GM12878 (cell line): ENCODE results near the gene ARHGEF26. TPM values are rescaled to one million over a fixed set of nuclear protein-coding genes. Genes with fewer than 3 reads are reported as not detected.

ENCODE experiments used
- ESRRA ChIP-seq: IDR thresholded peaks from 2 replicates; pipeline ENCODE4 v1.6.1; 2012; ENCODE audit warnings: mild to moderate bottlenecking, low read length, improper control_type of control experiment
- FOXM1 ChIP-seq: IDR thresholded peaks from 2 replicates; pipeline ENCODE4 v1.6.1; 2012; ENCODE audit warnings: low read depth, mild to moderate bottlenecking, inconsistent platforms, low read length, moderate library complexity
- IKZF1 ChIP-seq: fragments of 450-650 bp; conservative IDR thresholded peaks from 2 replicates; pipeline ENCODE4 v1.6.1; 2017; ENCODE audit warnings: antibody characterized with exemption, mild to moderate bottlenecking
- MYC ChIP-seq: IDR thresholded peaks from 2 replicates; pipeline ENCODE4 v1.6.1; 2011; ENCODE audit warnings: mild to moderate bottlenecking, low read length, moderate library complexity, inconsistent platforms; ENCODE audit not compliant: insufficient read depth, insufficient replicate concordance, insufficient read length, severe bottlenecking
- PAX8 ChIP-seq: fragments of 450-650 bp; IDR thresholded peaks from 2 replicates; pipeline ENCODE4 v1.6.1; 2017; ENCODE audit warnings: mild to moderate bottlenecking, moderate library complexity
- POLR2AphosphoS5 ChIP-seq: IDR thresholded peaks from 2 replicates; pipeline ENCODE4 v1.6.1; 2011; ENCODE audit warnings: mild to moderate bottlenecking, low read length, inconsistent platforms
- RAD21 ChIP-seq: IDR thresholded peaks from 2 replicates; pipeline ENCODE4 v1.6.1; 2011; ENCODE audit warnings: mild to moderate bottlenecking, low read depth, low read length, moderate library complexity; ENCODE audit not compliant: insufficient read depth
- RELA ChIP-seq: fragments of 450-650 bp; IDR thresholded peaks from 2 replicates; pipeline ENCODE4 v1.8.0; 2014; ENCODE audit warnings: borderline replicate concordance; ENCODE audit not compliant: partially characterized antibody
- SPI1 ChIP-seq: IDR thresholded peaks from 2 replicates; pipeline ENCODE4 v1.6.1; 2011; ENCODE audit warnings: low read depth, mild to moderate bottlenecking, low read length, moderate library complexity, borderline replicate concordance; ENCODE audit not compliant: insufficient read depth
- SREBF2 ChIP-seq: IDR thresholded peaks from 2 replicates; pipeline ENCODE4 v1.6.1; 2012; ENCODE audit warnings: mild to moderate bottlenecking, low read length
- YBX1 ChIP-seq: fragments of 450-650 bp; IDR thresholded peaks from 2 replicates; pipeline ENCODE4 v1.6.1; 2016; ENCODE audit warnings: antibody characterized with exemption
- polyA plus RNA-seq, 11 experiments: library from polyadenylated mRNA; depleted of rRNA in 4 of 11; unstranded in 6 of 11; stranded (reverse) in 5 of 11; fragments of >200 nt; fragmentation: Nextera tagmentation in 4 of 11; fragmentation: Illumina TruSeq in 1 of 11; extraction: Ambion mirVana in 4 of 11; extraction: Trizol in 1 of 11; gene quantifications; 1 replicate in 1 of 11; 2 replicates in 10 of 11; pipeline versions ENCODE4 v1.2.1 to v1.2.3, GENCODE V29; 2011 to 2016; ENCODE audit warnings: inconsistent platforms in 2 of 11, missing spikeins in 2 of 11, low read depth in 1 of 11
- total RNA-seq, 4 experiments: library from RNA; depleted of rRNA in 3 of 4; stranded (reverse); fragments of >200 nt in 3 of 4; fragmentation: Illumina TruSeq in 1 of 4; extraction: Trizol in 1 of 4; gene quantifications; 2 replicates each; pipeline versions ENCODE4 v1.2.1 to v1.2.3, GENCODE V29; 2013 to 2021
- TF ChIP-seq, protein P1 (sequence below): fragments of 450-650 bp; IDR thresholded peaks from 2 replicates; pipeline ENCODE4 v1.6.1; 2017; ENCODE audit warnings: antibody characterized with exemption, mild to moderate bottlenecking, moderate library complexity
- TF ChIP-seq, protein P2 (sequence below): IDR thresholded peaks from 2 replicates; pipeline ENCODE4 v1.6.1; 2012; ENCODE audit warnings: mild to moderate bottlenecking, low read depth, low read length

The ARHGEF26 gene
- total and polyA plus RNA-seq, 10 of the 15 experiments (the other 5 are each of a cell fraction or from before 2014, with no cell fraction given) = 0.02 to 0.47 (median 0.05) TPM; not detected in 1

DNA sequence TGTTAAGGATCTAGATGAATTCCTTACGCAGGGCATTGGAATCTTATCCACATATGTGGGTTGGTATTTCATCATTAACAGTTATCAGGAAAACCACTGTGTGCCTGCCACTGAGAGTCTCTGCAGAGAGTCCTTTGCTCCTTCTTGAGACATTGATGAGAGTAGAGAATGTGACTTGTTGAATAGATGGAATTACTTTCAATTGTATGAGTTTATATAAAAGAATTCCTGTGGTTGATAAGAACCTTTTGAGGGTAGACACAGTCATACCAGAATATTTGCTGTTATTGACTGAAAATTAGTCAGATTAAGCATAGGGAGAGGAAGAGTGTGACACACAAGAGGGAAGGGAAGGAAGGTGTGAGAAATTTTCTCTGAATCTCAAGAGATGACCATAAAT lies 30.8 kb downstream of the ARHGEF26 start (continued):
- TF ChIP-seq POLR2AphosphoS5 = no peak
- no peak for TF ChIP-seq YBX1
- TF ChIP-seq PAX8 = no peak
- TF ChIP-seq, protein P1, sequence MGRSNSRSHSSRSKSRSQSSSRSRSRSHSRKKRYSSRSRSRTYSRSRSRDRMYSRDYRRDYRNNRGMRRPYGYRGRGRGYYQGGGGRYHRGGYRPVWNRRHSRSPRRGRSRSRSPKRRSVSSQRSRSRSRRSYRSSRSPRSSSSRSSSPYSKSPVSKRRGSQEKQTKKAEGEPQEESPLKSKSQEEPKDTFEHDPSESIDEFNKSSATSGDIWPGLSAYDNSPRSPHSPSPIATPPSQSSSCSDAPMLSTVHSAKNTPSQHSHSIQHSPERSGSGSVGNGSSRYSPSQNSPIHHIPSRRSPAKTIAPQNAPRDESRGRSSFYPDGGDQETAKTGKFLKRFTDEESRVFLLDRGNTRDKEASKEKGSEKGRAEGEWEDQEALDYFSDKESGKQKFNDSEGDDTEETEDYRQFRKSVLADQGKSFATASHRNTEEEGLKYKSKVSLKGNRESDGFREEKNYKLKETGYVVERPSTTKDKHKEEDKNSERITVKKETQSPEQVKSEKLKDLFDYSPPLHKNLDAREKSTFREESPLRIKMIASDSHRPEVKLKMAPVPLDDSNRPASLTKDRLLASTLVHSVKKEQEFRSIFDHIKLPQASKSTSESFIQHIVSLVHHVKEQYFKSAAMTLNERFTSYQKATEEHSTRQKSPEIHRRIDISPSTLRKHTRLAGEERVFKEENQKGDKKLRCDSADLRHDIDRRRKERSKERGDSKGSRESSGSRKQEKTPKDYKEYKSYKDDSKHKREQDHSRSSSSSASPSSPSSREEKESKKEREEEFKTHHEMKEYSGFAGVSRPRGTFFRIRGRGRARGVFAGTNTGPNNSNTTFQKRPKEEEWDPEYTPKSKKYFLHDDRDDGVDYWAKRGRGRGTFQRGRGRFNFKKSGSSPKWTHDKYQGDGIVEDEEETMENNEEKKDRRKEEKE = no peak
- TF ChIP-seq SREBF2 = no peak
- TF ChIP-seq RAD21 = no peak
- TF ChIP-seq FOXM1 = no peak
- TF ChIP-seq MYC = no peak
- no peak for TF ChIP-seq ESRRA
- TF ChIP-seq, protein P2, sequence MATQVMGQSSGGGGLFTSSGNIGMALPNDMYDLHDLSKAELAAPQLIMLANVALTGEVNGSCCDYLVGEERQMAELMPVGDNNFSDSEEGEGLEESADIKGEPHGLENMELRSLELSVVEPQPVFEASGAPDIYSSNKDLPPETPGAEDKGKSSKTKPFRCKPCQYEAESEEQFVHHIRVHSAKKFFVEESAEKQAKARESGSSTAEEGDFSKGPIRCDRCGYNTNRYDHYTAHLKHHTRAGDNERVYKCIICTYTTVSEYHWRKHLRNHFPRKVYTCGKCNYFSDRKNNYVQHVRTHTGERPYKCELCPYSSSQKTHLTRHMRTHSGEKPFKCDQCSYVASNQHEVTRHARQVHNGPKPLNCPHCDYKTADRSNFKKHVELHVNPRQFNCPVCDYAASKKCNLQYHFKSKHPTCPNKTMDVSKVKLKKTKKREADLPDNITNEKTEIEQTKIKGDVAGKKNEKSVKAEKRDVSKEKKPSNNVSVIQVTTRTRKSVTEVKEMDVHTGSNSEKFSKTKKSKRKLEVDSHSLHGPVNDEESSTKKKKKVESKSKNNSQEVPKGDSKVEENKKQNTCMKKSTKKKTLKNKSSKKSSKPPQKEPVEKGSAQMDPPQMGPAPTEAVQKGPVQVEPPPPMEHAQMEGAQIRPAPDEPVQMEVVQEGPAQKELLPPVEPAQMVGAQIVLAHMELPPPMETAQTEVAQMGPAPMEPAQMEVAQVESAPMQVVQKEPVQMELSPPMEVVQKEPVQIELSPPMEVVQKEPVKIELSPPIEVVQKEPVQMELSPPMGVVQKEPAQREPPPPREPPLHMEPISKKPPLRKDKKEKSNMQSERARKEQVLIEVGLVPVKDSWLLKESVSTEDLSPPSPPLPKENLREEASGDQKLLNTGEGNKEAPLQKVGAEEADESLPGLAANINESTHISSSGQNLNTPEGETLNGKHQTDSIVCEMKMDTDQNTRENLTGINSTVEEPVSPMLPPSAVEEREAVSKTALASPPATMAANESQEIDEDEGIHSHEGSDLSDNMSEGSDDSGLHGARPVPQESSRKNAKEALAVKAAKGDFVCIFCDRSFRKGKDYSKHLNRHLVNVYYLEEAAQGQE = no peak
- TF ChIP-seq RELA = no peak
- TF ChIP-seq SPI1 = no peak
- TF ChIP-seq IKZF1 = no peak
